HCT116 (cell line): ENCODE results near the gene TNFSF9. TPM values are rescaled to one million over a fixed set of nuclear protein-coding genes. Genes with fewer than 3 reads are reported as not detected.

ENCODE experiments used
- ATAC-seq: fragments of 200-7000 bp; cut with Tn5 transposase; 2 replicates; pipeline ENCODE4 v1.9.1; 2020; ENCODE audit warnings: mild to moderate bottlenecking, moderate library complexity
- BruUV-seq: library from RNA; stranded (reverse); fragments of 400-500 nt; replicated peaks from 2 replicates; lab custom pipeline; 2021; lab: Mats Ljungman, UMichigan
- CTCF ChIA-PET: fragments of 300-600 bp; sonication (Branson Sonifier 250); formaldehyde crosslinking; loops from one replicate; lab custom pipeline; 2021; ENCODE audit warnings: antibody characterized with exemption; lab: Charles Lee
- POLR2A ChIA-PET: fragments of 300-600, 350-600 bp; sonication (Branson Sonifier 250); formaldehyde crosslinking; loops from one replicate; lab custom pipeline; 2021; ENCODE audit warnings: antibody characterized with exemption; lab: Charles Lee
- RAD21 ChIA-PET, 2 experiments: fragments of 300-600 bp; sonication (Branson Sonifier 250); formaldehyde crosslinking; loops; one replicate each; lab custom pipeline; 2023; ENCODE audit warnings: low total read pairs in 2 of 2; ENCODE audit not compliant: uncharacterized antibody in 2 of 2, unreplicated experiment in 2 of 2, low non-redundant PET in 1 of 2; lab: Charles Lee
- DNase-seq: peaks from one replicate; pipeline ENCODE4 v3.0.0-alpha.2; 2010; ENCODE audit warnings: low read depth, low spot score
- H2AFZ ChIP-seq: fragments of 200-600 bp; shearing (Covaris generic), sonication (generic); 2 replicates; pipeline ENCODE4 v1.6.1; 2017; ENCODE audit warnings: low read depth, mixed run types, mixed read lengths, antibody characterized with exemption, low read length; ENCODE audit not compliant: poor library complexity, severe bottlenecking
- H3K27ac ChIP-seq: 2 replicates; pipeline ENCODE4 v1.5.1; 2012; ENCODE audit warnings: low read depth, low read length
- H3K27me3 ChIP-seq: fragments of 200-600 bp; sonication (generic); 2 replicates; pipeline ENCODE4 v1.6.1; 2016; ENCODE audit warnings: mixed run types, low read length, mixed read lengths; ENCODE audit not compliant: insufficient read depth
- H3K36me3 ChIP-seq, 2 experiments: fragments of 200-500 bp in 1 of 2; fragments of 200-600 bp in 1 of 2; sonication (Bioruptor generic) in 1 of 2; sonication (generic) in 1 of 2; 2 replicates each; pipeline versions ENCODE4 v1.5.1 to v1.6.1; 2014 to 2016; ENCODE audit warnings: low read length in 2 of 2, inconsistent platforms in 1 of 2, mixed read lengths in 1 of 2, mixed run types in 1 of 2; ENCODE audit not compliant: insufficient read depth in 2 of 2, control insufficient read depth in 1 of 2
- H3K4me1 ChIP-seq, 2 experiments: fragments of 200-600 bp in 1 of 2; sonication (generic) in 1 of 2; 2 replicates each; pipeline versions ENCODE4 v1.5.1 to v1.6.1; 2012 to 2017; ENCODE audit warnings: low read length in 2 of 2, inconsistent platforms in 1 of 2, mild to moderate bottlenecking in 1 of 2, mixed read lengths in 1 of 2, mixed run types in 1 of 2, moderate library complexity in 1 of 2; ENCODE audit not compliant: insufficient read depth in 2 of 2, control insufficient read depth in 1 of 2
- H3K4me2 ChIP-seq: fragments of 200-600 bp; sonication (generic); 2 replicates; pipeline ENCODE4 v1.6.1; 2017; ENCODE audit warnings: mixed run types, low read length, mixed read lengths
- H3K4me3 ChIP-seq, 2 experiments: fragments of 200-600 bp in 1 of 2; sonication (generic) in 1 of 2; replicated peaks in 1 of 2; 2 replicates each; pipeline ENCODE4 v1.5.1; 2011 to 2016; ENCODE audit warnings: low read length in 2 of 2, control low read depth in 1 of 2, low read depth in 1 of 2, mild to moderate bottlenecking in 1 of 2, mixed read lengths in 1 of 2, mixed run types in 1 of 2
- H3K79me2 ChIP-seq: fragments of 200-600 bp; sonication (generic); 2 replicates; pipeline ENCODE4 v1.6.1; 2017; ENCODE audit warnings: mild to moderate bottlenecking, mixed run types, low read length, moderate library complexity, mixed read lengths; ENCODE audit not compliant: insufficient read depth
- H3K9ac ChIP-seq: fragments of 200-600 bp; sonication (generic); 2 replicates; pipeline ENCODE4 v1.6.1; 2016; ENCODE audit warnings: low read length, mixed read lengths
- H3K9me2 ChIP-seq: fragments of 200-600 bp; sonication (generic), shearing (Covaris generic); 2 replicates; pipeline ENCODE4 v1.6.1; 2017; ENCODE audit warnings: mixed run types, mild to moderate bottlenecking, moderate library complexity; ENCODE audit not compliant: insufficient read depth
- H3K9me3 ChIP-seq, 2 experiments: fragments of 200-500 bp in 1 of 2; fragments of 200-600 bp in 1 of 2; sonication (Bioruptor generic) in 1 of 2; sonication (generic) in 1 of 2; 2 replicates each; pipeline ENCODE4 v1.6.1; 2014 to 2017; ENCODE audit warnings: low read length in 2 of 2, mixed read lengths in 2 of 2, inconsistent platforms in 1 of 2, low read depth in 1 of 2, mild to moderate bottlenecking in 1 of 2, mixed run types in 1 of 2, moderate library complexity in 1 of 2; ENCODE audit not compliant: control insufficient read depth in 1 of 2, insufficient read depth in 1 of 2
- H4K20me1 ChIP-seq: fragments of 200-600 bp; sonication (generic), shearing (Covaris generic); 2 replicates; pipeline ENCODE4 v1.6.1; 2017; ENCODE audit warnings: mixed run types, mild to moderate bottlenecking, moderate library complexity; ENCODE audit not compliant: insufficient read depth
- ATF3 ChIP-seq: IDR thresholded peaks from 2 replicates; pipeline ENCODE4 v1.6.1; 2012
- EGR1 ChIP-seq: IDR thresholded peaks from 2 replicates; pipeline ENCODE4 v1.6.1; 2012; ENCODE audit warnings: low read depth
- ELF1 ChIP-seq: IDR thresholded peaks from 2 replicates; pipeline ENCODE4 v1.6.1; 2012; ENCODE audit warnings: low read depth, borderline replicate concordance
- JUND ChIP-seq: IDR thresholded peaks from 2 replicates; pipeline ENCODE4 v1.6.1; 2012
- MAX ChIP-seq: IDR thresholded peaks from 2 replicates; pipeline ENCODE4 v1.6.1; 2012
- POLR2A ChIP-seq: IDR thresholded peaks from 2 replicates; pipeline ENCODE4 v1.7.0; 2011; ENCODE audit warnings: borderline replicate concordance; ENCODE audit not compliant: insufficient read depth, insufficient read length; ENCODE audit errors: extremely low read depth
- POLR2AphosphoS5 ChIP-seq: IDR thresholded peaks from 2 replicates; pipeline ENCODE4 v1.6.1; 2011; ENCODE audit warnings: mild to moderate bottlenecking, low read depth, low read length, moderate library complexity
- RAD21 ChIP-seq: IDR thresholded peaks from 2 replicates; pipeline ENCODE4 v1.6.1; 2012; ENCODE audit warnings: low read depth, mild to moderate bottlenecking
- SP1 ChIP-seq: IDR thresholded peaks from 2 replicates; pipeline ENCODE4 v1.6.1; 2012; ENCODE audit warnings: low read depth
- YY1 ChIP-seq: IDR thresholded peaks from 2 replicates; pipeline ENCODE4 v1.6.1; 2011; ENCODE audit warnings: low read length, low read depth, moderate library complexity, mild to moderate bottlenecking; ENCODE audit not compliant: insufficient replicate concordance; ENCODE audit errors: extremely low read depth
- ZNF274 ChIP-seq: fragments of 200-500 bp; sonication (Bioruptor generic); IDR thresholded peaks from 2 replicates; pipeline ENCODE4 v1.6.1; 2014; ENCODE audit warnings: mild to moderate bottlenecking, low read depth, low read length, inconsistent platforms
- intact Hi-C: fragments of 100-400 bp; cut with micrococcal nuclease; formaldehyde crosslinking; loops from 2 replicates; pipeline ENCODE4 v1.10.0; 2022
- total RNA-seq: library from RNA; stranded (reverse); gene quantifications from one replicate; pipeline ENCODE4 v1.2.1, GENCODE V29; 2021; ENCODE audit not compliant: unreplicated experiment
- TF ChIP-seq, protein P1 (sequence below), 3 experiments: fragments of 200-600 bp in 1 of 3; sonication (generic) in 1 of 3; IDR thresholded peaks in 2 of 3; conservative IDR thresholded peaks in 1 of 3; 2 replicates each; pipeline ENCODE4 v1.5.1; 2012 to 2017; ENCODE audit warnings: low read depth in 2 of 3, low read length in 2 of 3, antibody characterized with exemption in 1 of 3, borderline replicate concordance in 1 of 3, control low read depth in 1 of 3, mild to moderate bottlenecking in 1 of 3, mixed read lengths in 1 of 3, mixed run types in 1 of 3, moderate library complexity in 1 of 3; ENCODE audit not compliant: insufficient read depth in 1 of 3

Gene TNFSF9
- total RNA-seq, 1 experiment from 2014 or later = 25.1 TPM

- TF ChIP-seq YY1 (no peak), ZNF274 (no peak), ATF3 (no peak), ELF1 (no peak), MAX (no peak)
These were observed 15.8 kb upstream of the TNFSF9 start (continued) for GRCh38 chr19:6514926-6515544.

DNA sequence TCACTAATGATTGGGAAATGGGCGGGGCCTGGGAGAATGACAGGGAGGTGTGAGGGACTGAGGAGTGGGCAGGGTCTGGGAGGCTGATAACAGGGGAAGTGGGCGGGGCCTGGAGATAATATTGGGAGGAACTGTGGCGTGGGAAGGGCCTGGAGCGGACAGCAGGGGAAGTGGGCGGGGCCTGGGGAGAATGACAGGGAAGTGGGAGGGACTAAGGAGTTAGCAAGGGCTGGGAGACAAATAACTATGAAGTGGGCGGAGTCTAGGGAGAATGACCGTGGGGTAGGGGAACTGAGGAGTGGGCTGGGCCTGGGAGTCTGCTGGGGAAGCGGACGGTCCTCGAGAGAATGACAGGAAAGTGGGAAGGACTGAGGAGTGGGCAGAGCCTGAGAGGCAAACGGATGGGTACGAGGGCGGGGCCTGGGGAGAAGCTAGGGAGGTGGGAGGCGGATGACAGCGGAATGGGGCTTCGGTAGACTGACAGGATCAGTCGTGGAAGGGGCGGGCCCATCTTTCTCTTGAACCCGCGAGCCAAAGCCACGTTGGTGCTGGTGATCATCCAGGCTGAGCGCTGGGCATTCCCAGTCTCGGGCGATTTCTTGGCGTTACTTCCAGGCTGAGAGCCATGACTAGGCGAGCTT, 14.7 kb upstream of the TNFSF9 start:
- Histone ChIP-seq H3K4me3 (peak overlapping the region; percentile 62 to 70), H3K4me2 (peak overlapping the region; percentile 82), H3K9me2 (no peaks in the 10 kb centered on the region), H2AFZ (peak overlapping the region; percentile 55), H3K27ac (peak overlapping the region; percentile 70), H3K9me3 (no peaks in the 10 kb centered on the region), H3K9ac (peak overlapping the region; percentile 64), H4K20me1 (no peaks in the 10 kb centered on the region), H3K27me3 (no peaks in the 10 kb centered on the region), H3K36me3 (no peaks in the 10 kb centered on the region), H3K4me1 (peaks cover 10 to 33% of the 10 kb centered on the region in 2 experiments; a peak in 3 of 4 replicates), H3K79me2 (no peaks in the 10 kb centered on the region)
- ChIA-PET CTCF (interaction anchor here (0.6 to 2.6 kb wide), 25 partner anchors 9 to 553 kb away, joined by 3 to 19 read pairs (median 5); partner anchors contain the start of genes CLPP, GPR108, TNFSF9 and TUBB4A), POLR2A (interaction anchor here (0.6 to 2.4 kb wide), 7 partner anchors 14 to 221 kb away, joined by 3 to 21 read pairs (median 3); partner anchors contain the start of genes GPR108, TNFSF9 and TUBB4A), RAD21 (interaction anchor here (0.6 to 1.6 kb wide), 8 partner anchors 12 to 347 kb away, joined by 3 to 9 read pairs (median 6); partner anchors contain the start of gene SLC25A23 (in 1 of the 2))
- ATAC-seq (peak; percentile 82), DNase-seq (peak; percentile 95)
- intact Hi-C loops = loop anchor here (1.0 to 5.0 kb wide), 4 partner anchors 117 to 347 kb away; no protein-coding TSS in a partner anchor
- TF ChIP-seq ZNF274 (no peak), EGR1 (0 out of 2 replicates have a peak, but pooled peaks have one; percentile 40), POLR2A (no peak), POLR2AphosphoS5 (peak; percentile 66), JUND (no peak), SP1 (0 out of 2 replicates have a peak, but pooled peaks have one; percentile 28), RAD21 (no peak)
- TF ChIP-seq, protein P1, sequence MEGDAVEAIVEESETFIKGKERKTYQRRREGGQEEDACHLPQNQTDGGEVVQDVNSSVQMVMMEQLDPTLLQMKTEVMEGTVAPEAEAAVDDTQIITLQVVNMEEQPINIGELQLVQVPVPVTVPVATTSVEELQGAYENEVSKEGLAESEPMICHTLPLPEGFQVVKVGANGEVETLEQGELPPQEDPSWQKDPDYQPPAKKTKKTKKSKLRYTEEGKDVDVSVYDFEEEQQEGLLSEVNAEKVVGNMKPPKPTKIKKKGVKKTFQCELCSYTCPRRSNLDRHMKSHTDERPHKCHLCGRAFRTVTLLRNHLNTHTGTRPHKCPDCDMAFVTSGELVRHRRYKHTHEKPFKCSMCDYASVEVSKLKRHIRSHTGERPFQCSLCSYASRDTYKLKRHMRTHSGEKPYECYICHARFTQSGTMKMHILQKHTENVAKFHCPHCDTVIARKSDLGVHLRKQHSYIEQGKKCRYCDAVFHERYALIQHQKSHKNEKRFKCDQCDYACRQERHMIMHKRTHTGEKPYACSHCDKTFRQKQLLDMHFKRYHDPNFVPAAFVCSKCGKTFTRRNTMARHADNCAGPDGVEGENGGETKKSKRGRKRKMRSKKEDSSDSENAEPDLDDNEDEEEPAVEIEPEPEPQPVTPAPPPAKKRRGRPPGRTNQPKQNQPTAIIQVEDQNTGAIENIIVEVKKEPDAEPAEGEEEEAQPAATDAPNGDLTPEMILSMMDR (IDR thresholded peaks at IDR 0.05 in 2 of 3, conservative IDR thresholded peaks at IDR 0.05 in 1 of 3; ENCODE audit: borderline replicate concordance in 1 of 3, insufficient read depth in 1 of 3, low read depth in 2 of 3, low read length in 2 of 3) = no peak
- no TSS peak for BruUV-seq
